ENCODE results near the gene BTG3. TPM values are rescaled to one million over a fixed set of nuclear protein-coding genes. Genes with fewer than 3 reads are reported as not detected.

Gene BTG3
- total and polyA plus RNA-seq, 9 of the 15 experiments (the other 6 are each of a cell fraction or from before 2014, with no cell fraction given): 11.7 to 43.0 (median 29.7) TPM

DNA sequence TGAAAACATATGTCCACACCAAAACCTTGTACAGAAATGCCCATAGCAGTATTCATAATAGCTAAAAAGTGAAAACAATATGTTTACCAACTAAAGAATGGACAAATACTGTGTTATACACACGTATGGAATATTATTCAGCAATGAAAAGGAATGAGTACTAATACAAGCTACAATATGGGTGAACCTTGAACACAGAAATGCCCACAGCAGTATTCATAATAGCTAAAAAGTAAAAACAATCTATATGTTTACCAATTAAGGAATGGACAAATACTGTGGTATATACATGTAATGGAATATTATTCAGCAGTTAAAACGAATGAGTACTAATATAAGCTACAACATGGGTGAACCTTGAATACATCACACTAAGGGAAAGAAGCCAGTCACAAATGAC lies 3.0 kb downstream of the BTG3 start (continued):
- TF ChIP-seq ELF4 (CRISPR knock-in tag; IDR thresholded peaks at IDR 0.05) (no peak), MYBL2 (IDR thresholded peaks at IDR 0.05; ENCODE audit: low read depth) (no peak), MYBL2 (CRISPR knock-in tag; IDR thresholded peaks at IDR 0.05; ENCODE audit: borderline replicate concordance) (no peak), GABPA (tag; conservative IDR thresholded peaks at IDR 0.05; ENCODE audit: low read depth) (no peak), PREB (CRISPR knock-in tag; IDR thresholded peaks at IDR 0.05) (no peak), SFPQ (IDR thresholded peaks at IDR 0.05; ENCODE audit: low read depth, low read length) (no peak), RBM39 (optimal IDR thresholded peaks at IDR 0.05; ENCODE audit: low read depth, low read length) (no peak), NONO (IDR thresholded peaks at IDR 0.05; ENCODE audit: low read depth in 2 of 2, low read length in 1 of 2) (no peak)
- TF ChIP-seq, protein P1, sequence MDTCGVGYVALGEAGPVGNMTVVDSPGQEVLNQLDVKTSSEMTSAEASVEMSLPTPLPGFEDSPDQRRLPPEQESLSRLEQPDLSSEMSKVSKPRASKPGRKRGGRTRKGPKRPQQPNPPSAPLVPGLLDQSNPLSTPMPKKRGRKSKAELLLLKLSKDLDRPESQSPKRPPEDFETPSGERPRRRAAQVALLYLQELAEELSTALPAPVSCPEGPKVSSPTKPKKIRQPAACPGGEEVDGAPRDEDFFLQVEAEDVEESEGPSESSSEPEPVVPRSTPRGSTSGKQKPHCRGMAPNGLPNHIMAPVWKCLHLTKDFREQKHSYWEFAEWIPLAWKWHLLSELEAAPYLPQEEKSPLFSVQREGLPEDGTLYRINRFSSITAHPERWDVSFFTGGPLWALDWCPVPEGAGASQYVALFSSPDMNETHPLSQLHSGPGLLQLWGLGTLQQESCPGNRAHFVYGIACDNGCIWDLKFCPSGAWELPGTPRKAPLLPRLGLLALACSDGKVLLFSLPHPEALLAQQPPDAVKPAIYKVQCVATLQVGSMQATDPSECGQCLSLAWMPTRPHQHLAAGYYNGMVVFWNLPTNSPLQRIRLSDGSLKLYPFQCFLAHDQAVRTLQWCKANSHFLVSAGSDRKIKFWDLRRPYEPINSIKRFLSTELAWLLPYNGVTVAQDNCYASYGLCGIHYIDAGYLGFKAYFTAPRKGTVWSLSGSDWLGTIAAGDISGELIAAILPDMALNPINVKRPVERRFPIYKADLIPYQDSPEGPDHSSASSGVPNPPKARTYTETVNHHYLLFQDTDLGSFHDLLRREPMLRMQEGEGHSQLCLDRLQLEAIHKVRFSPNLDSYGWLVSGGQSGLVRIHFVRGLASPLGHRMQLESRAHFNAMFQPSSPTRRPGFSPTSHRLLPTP (IDR thresholded peaks at IDR 0.05; ENCODE audit: borderline replicate concordance, extremely low read depth, insufficient read length): no peak

All from K562 (cell line).